HUES6 (cell line): ENCODE data around the gene CHD2.
A peak's percentile ranks its signal among the peaks of the same experiment; 100 is the strongest.

Source experiments
- H3K27ac ChIP-seq: 2 replicates; pipeline ENCODE4 v1.7.0; 2013; ENCODE audit warnings: low read depth, mild to moderate bottlenecking, low read length, inconsistent platforms
- H3K27me3 ChIP-seq: 2 replicates; pipeline ENCODE4 v1.6.1; 2013; ENCODE audit warnings: low read length; ENCODE audit not compliant: control insufficient read depth, insufficient read depth
- H3K36me3 ChIP-seq: 2 replicates; pipeline ENCODE4 v1.6.1; 2013; ENCODE audit warnings: low read length; ENCODE audit not compliant: control insufficient read depth, insufficient read depth
- H3K4me1 ChIP-seq: 2 replicates; pipeline ENCODE4 v1.6.1; 2013; ENCODE audit warnings: low read length; ENCODE audit not compliant: control insufficient read depth, insufficient read depth
- H3K4me3 ChIP-seq: 2 replicates; pipeline ENCODE4 v1.5.1; 2013; ENCODE audit warnings: low read depth, low read length
- H3K9ac ChIP-seq: one replicate; pipeline ENCODE4 v1.6.1; 2013; ENCODE audit warnings: mild to moderate bottlenecking, low read length
- H3K9me3 ChIP-seq: 2 replicates; pipeline ENCODE4 v1.6.1; 2013; ENCODE audit warnings: low read depth, low read length; ENCODE audit not compliant: control insufficient read depth, insufficient read depth

The CHD2 gene

GRCh38 chr15:92900731-92901071, 577 bp downstream of the CHD2 start:
- H3K9ac ChIP-seq, result peak overlapping the region; percentile 99
- H3K4me3 ChIP-seq, result peak overlapping the region; percentile 94
- peaks cover 50% of the 10 kb centered on the region for H3K36me3 ChIP-seq
- no peaks in the 10 kb centered on the region for H3K27me3 ChIP-seq
- peak overlapping the region; percentile 100 for H3K27ac ChIP-seq
- peaks cover 17% of the 10 kb centered on the region for H3K4me1 ChIP-seq
- no peaks in the 10 kb centered on the region for H3K9me3 ChIP-seq

- Histone ChIP-seq H3K27me3 (no peaks in the 10 kb centered on the region), H3K9ac (peak overlapping the region; percentile 99), H3K27ac (peak overlapping the region; percentile 100), H3K36me3 (peaks cover 45% of the 10 kb centered on the region), H3K9me3 (no peaks in the 10 kb centered on the region), H3K4me1 (peaks cover 21% of the 10 kb centered on the region), H3K4me3 (peak overlapping the region; percentile 94)
Measured at GRCh38 chr15:92901072-92901761, 1.1 kb downstream of the CHD2 start.

GRCh38 chr15:92901995-92902394, 1.9 kb downstream of the CHD2 start:
- Histone ChIP-seq H3K4me1 (peaks cover 28% of the 10 kb centered on the region), H3K9me3 (no peaks in the 10 kb centered on the region), H3K4me3 (peak overlapping the region; percentile 94), H3K27ac (no peak overlapping the region), H3K9ac (peak overlapping the region; percentile 35), H3K27me3 (no peaks in the 10 kb centered on the region), H3K36me3 (peaks cover 37% of the 10 kb centered on the region)

GRCh38 chr15:92902737-92903593, 2.8 kb downstream of the CHD2 start:
- peaks cover 37% of the 10 kb centered on the region for H3K4me1 ChIP-seq
- peaks cover 28% of the 10 kb centered on the region for H3K36me3 ChIP-seq
- peak overlapping the region; percentile 95 for H3K9ac ChIP-seq

GRCh38 chr15:92903631-92903965, 3.5 kb downstream of the CHD2 start:
- H3K27me3 ChIP-seq, result no peaks in the 10 kb centered on the region
- H3K4me1 ChIP-seq, result peaks cover 40% of the 10 kb centered on the region
- H3K36me3 ChIP-seq, result peaks cover 22% of the 10 kb centered on the region

More at GRCh38 chr15:92902737-92903593, 2.8 kb downstream of the CHD2 start:
- peak overlapping the region; percentile 98 for H3K27ac ChIP-seq
- peak overlapping the region; percentile 94 for H3K4me3 ChIP-seq
- no peaks in the 10 kb centered on the region for H3K27me3 ChIP-seq
- H3K9me3 ChIP-seq, result no peaks in the 10 kb centered on the region

GRCh38 chr15:92903966-92904721, 4.0 kb downstream of the CHD2 start:
- peak overlapping the region; percentile 94 for H3K4me3 ChIP-seq
- peaks cover 40% of the 10 kb centered on the region for H3K4me1 ChIP-seq
- H3K27me3 ChIP-seq, result no peaks in the 10 kb centered on the region
- peak overlapping the region; percentile 95 for H3K9ac ChIP-seq
- H3K36me3 ChIP-seq, result peaks cover 18% of the 10 kb centered on the region
- peak overlapping the region; percentile 98 for H3K27ac ChIP-seq
- no peaks in the 10 kb centered on the region for H3K9me3 ChIP-seq

More at GRCh38 chr15:92903631-92903965, 3.5 kb downstream of the CHD2 start:
- Histone ChIP-seq H3K4me3 (peak overlapping the region; percentile 94), H3K9ac (peak overlapping the region; percentile 95), H3K9me3 (no peaks in the 10 kb centered on the region), H3K27ac (peak overlapping the region; percentile 98)

GRCh38 chr15:92904722-92905571, 4.8 kb downstream of the CHD2 start:
- peak overlapping the region; percentile 58 for H3K9ac ChIP-seq
- H3K36me3 ChIP-seq, result peaks cover 18% of the 10 kb centered on the region
- H3K4me1 ChIP-seq, result peaks cover 40% of the 10 kb centered on the region
- peak overlapping the region; percentile 62; the same call in 1 of the 2 replicates for H3K27ac ChIP-seq
- no peaks in the 10 kb centered on the region for H3K9me3 ChIP-seq
- peak overlapping the region; percentile 68 for H3K4me3 ChIP-seq
- H3K27me3 ChIP-seq, result no peaks in the 10 kb centered on the region

GRCh38 chr15:92906020-92906419, 5.9 kb downstream of the CHD2 start:
- Histone ChIP-seq H3K9ac (no peak overlapping the region), H3K9me3 (no peaks in the 10 kb centered on the region), H3K27me3 (no peaks in the 10 kb centered on the region), H3K27ac (no peak overlapping the region), H3K4me3 (no peak overlapping the region; the same call in 1 of the 2 replicates), H3K4me1 (peaks cover 45% of the 10 kb centered on the region), H3K36me3 (peaks cover 23% of the 10 kb centered on the region)

- no peak overlapping the region for H3K27ac ChIP-seq
- H3K36me3 ChIP-seq, result peaks cover 17% of the 10 kb centered on the region
- H3K4me1 ChIP-seq, result peaks cover 45% of the 10 kb centered on the region
- H3K9me3 ChIP-seq, result no peaks in the 10 kb centered on the region
- H3K4me3 ChIP-seq, result no peak overlapping the region
- H3K27me3 ChIP-seq, result no peaks in the 10 kb centered on the region
- no peak overlapping the region for H3K9ac ChIP-seq
Measured at GRCh38 chr15:92906563-92907081, 6.5 kb downstream of the CHD2 start.

GRCh38 chr15:92907229-92907628, 7.1 kb downstream of the CHD2 start:
- no peak overlapping the region for H3K4me3 ChIP-seq
- H3K27ac ChIP-seq, result no peak overlapping the region
- peaks cover 47% of the 10 kb centered on the region for H3K4me1 ChIP-seq
- peaks cover 12% of the 10 kb centered on the region; the same call in 1 of the 2 replicates for H3K36me3 ChIP-seq
- no peak overlapping the region for H3K9ac ChIP-seq
- H3K27me3 ChIP-seq, result no peaks in the 10 kb centered on the region
- H3K9me3 ChIP-seq, result no peaks in the 10 kb centered on the region
